Right renal pelvis (tissue), 4 donors: ENCODE measurements around the gene C12orf42. TPM values are rescaled to one million over a fixed set of nuclear protein-coding genes. Genes with fewer than 3 reads are reported as not detected.
"Not testable (repeated sequence)": the region's sequence is repeated elsewhere in the genome, so short reads cannot be mapped to it uniquely, and the experiment has no call there.

Experiments used
- DNase-seq, 4 donors: peaks; one replicate each; pipeline ENCODE4 v3.0.0-alpha.2; 2013; ENCODE audit warnings: low read depth in 4 of 4, low spot score in 3 of 4, missing footprints in 1 of 4
- polyA plus RNA-seq, 4 donors: library from polyadenylated mRNA; unstranded; fragments of 120-200 nt; gene quantifications; one replicate each; pipeline ENCODE4 v1.2.1, GENCODE V29; 2013; ENCODE audit not compliant: insufficient read length in 4 of 4

Gene C12orf42
- polyA plus RNA-seq, 4 donors: 0.15 to 0.17 TPM; not detected in 2

GRCh38 chr12:103425674-103426073, 70.1 kb downstream of the C12orf42 start:
- not testable (repeated sequence) for DNase-seq

- DNase-seq: not testable (repeated sequence)
Measured at GRCh38 chr12:103424849-103425586, 70.8 kb downstream of the C12orf42 start.

GRCh38 chr12:103423516-103423910, 72.3 kb downstream of the C12orf42 start:
- DNase-seq: peak in 2 of 4 donors; percentile 0 to 2

- DNase-seq: peak; percentile 22 to 54 (median 37)
Measured at GRCh38 chr12:103422746-103423515, 72.8 kb downstream of the C12orf42 start.

DNA sequence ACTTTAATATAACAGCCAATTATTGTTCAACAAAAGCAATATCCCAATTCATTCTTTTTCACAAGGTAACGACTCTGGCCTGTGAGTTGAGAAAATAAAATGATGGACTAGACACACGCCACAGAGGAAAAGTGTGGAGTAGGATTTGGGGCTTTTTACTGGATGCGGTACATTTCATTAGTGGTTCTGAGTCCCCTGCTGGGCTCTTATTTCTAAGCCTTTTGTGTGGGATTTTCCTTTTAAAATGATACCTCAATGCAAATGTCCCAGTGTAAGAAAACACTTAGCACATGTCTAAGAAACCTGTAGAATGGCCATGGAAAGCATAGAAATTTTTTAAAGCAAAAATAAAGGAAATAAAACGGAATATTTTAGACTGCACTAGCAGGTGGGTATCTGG, 73.4 kb downstream of the C12orf42 start:
- no peak for DNase-seq

DNA sequence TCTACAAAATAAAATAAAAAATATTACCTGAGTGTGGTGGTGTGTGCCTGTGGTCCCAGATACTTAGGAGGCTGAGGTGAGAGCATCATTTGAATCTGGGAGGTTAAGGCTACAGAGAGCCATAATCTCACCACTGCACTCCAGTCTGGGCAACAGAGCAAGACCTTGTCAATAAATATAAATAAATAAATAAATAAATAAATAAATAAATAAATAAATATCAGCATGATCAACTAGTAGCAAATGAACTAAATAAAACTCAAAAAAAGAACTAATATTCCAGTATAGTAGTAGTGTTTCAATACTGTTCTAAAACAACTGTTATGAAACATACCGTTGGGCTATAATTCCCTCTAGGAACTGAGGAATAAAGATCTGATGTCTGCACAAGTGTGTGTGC, 74.4 kb downstream of the C12orf42 start:
- no peak for DNase-seq

- no peak for DNase-seq
Measured at GRCh38 chr12:103415681-103416080, 80.1 kb downstream of the C12orf42 start.

- DNase-seq: no peak
Measured at GRCh38 chr12:103401421-103401820, 94.3 kb downstream of the C12orf42 start.

DNA sequence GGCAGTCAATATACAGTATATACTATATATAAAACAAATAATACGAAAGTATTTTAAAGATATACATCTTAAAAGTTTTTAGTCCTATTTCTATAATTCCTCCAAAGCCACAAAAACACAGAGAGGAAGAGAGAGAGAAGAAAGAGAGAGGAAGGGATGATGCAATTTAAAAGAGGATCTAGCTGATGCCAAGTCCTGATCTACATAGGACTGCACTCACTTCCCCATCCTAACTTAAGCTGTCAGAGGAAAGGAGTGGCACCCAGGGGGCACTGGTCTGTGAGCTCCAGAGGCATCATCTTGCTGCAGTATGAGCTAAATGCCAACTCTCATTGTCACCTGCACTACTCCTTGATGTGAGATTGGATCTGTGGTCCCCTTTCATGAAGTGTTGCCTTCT, 95.8 kb downstream of the C12orf42 start:
- DNase-seq: no peak

- DNase-seq: no peak
Measured at GRCh38 chr12:103397536-103397935, 98.2 kb downstream of the C12orf42 start.

DNA sequence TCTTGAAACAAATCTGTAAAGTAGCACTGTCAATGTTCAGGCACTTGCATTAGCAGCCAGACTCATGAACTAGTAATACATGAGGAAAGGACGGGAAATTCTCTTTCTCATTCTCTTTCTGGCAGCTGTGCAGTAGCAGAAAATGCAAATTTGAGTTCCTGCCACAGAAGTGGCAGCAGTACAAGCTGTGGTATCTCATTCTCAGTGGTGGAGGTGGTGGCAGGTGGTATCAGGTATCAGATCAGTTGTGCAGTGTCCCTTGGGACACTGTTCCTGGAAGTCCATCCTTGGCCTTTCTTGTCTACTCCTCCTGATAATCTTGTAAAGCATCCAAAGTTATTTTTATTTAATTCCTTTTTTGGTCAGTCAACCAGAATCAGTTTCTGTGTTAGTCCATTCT, 103.0 kb downstream of the C12orf42 start:
- no peak for DNase-seq

GRCh38 chr12:103391103-103391502, 104.7 kb downstream of the C12orf42 start:
- no peak for DNase-seq

DNA sequence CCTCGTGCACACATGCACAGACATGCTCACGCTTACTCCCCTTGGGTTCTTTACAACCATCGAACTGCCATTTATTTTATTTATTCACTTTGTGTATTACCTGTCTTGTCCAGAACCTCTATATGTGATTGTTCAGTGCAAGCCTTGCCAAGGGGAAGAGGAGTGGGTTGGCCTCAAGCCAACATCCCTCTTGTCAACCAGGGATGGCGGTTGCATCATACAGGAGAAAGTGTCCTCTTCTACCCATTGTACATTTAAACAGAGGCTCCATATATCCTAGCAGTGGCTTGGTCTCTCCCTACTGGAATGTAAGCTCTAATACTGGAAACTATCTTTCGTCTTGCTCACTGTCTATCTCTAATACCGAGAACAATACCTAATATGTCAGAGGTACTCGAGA, 108.4 kb downstream of the C12orf42 start:
- DNase-seq: no peak

- DNase-seq: no peak
Measured at GRCh38 chr12:103386451-103386850, 109.3 kb downstream of the C12orf42 start.

- no peak for DNase-seq
Measured at GRCh38 chr12:103382736-103383346, 112.9 kb downstream of the C12orf42 start.

DNA sequence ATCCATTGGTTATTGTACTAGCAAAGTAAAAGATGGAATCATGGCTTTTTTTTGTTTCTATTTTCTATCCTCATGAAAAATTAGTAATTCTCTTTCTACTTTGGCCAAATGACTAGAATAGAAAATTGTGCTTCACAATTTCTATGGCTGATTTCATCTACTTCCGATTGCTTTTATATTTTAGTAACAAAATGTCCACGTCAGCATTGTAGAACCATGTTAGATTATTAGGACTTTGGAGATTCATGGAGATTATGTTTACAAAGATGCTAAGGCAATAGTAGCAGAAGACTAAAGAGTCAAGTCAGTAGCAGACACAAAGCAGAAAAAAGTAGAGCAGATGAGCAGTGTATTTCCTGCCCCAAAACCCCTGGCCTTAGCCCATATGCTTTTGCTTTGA, 113.6 kb downstream of the C12orf42 start:
- DNase-seq: no peak

DNA sequence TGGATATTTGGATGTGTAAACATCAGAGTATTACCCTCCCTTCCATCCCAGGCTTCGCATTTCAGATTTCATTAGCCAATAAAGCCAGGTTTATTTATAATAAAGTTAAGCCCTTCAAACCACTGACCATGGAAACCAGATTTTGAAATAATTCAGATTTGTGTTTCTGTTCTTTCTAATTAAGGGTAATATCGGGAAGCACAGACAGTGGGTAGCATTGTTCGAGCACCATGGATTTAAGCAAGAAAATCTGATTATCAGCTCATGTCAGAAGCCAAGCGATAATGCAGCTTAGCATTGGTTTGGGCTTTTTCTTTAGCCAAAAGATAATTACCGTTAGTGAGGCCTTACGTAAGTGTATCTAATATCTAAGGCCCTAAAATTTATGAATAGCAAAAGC, 116.1 kb downstream of the C12orf42 start:
- DNase-seq: no peak

DNA sequence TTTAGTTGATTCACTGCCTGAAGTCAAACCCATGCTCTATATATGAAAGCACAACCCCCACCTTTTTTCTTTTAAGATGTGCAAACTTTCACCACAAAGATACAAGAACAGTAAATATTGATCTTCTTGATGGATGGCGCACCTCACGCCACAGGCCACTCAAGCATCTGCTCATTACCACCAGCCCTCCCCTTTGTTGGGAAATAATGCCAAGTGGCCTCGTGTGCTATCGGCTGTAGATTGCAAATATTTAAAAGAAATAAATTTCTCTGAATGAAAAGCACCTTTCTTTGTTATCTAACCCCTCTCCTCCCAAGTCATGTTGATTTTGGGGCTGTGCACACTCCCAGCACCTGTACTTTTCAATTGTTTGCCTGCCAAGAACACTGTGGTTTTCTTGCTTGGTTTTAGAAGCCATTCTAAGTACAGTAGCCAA, 122.7 kb downstream of the C12orf42 start:
- DNase-seq: no peak

- DNase-seq: no peak
Measured at GRCh38 chr12:103369929-103370328, 125.8 kb downstream of the C12orf42 start.

DNA sequence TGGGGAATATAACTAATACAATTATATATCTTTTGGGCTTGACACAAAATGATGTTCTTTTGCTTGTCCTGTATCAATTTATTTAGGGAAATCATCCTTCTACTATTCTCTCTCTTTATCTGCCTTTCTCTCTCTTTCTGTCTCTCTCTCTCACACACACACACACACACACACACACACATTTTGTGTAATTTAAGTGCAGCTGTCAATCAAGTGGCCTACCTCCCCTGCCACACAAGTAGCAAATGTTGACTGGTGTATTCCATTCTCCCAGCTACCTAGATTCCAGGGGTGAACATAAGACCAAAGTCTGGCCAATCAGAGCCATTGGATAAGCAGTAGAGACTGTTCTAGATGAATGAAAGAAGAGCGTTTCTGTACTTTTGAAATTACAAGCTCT, 127.6 kb downstream of the C12orf42 start:
- DNase-seq: no peak

- DNase-seq: no peak
Measured at GRCh38 chr12:103354403-103354802, 141.4 kb downstream of the C12orf42 start.

- DNase-seq: no peak
Measured at GRCh38 chr12:103353913-103354312, 141.9 kb downstream of the C12orf42 start.
